DND-41 (cell line): Measurements from ENCODE around the gene NDUFB6.

ENCODE experiments used
- EZH2 ChIP-seq: IDR thresholded peaks from 3 replicates; pipeline ENCODE4 v1.6.1; 2012; ENCODE audit warnings: borderline replicate concordance, low read depth, mild to moderate bottlenecking, moderate library complexity, low read length, inconsistent platforms; ENCODE audit not compliant: severe bottlenecking
- TF ChIP-seq, protein P1 (sequence below): IDR thresholded peaks from 2 replicates; pipeline ENCODE4 v1.5.1; 2012; ENCODE audit warnings: borderline replicate concordance, low read length, moderate library complexity, mild to moderate bottlenecking; ENCODE audit not compliant: poor library complexity, severe bottlenecking; ENCODE audit errors: extremely low read depth

DNA sequence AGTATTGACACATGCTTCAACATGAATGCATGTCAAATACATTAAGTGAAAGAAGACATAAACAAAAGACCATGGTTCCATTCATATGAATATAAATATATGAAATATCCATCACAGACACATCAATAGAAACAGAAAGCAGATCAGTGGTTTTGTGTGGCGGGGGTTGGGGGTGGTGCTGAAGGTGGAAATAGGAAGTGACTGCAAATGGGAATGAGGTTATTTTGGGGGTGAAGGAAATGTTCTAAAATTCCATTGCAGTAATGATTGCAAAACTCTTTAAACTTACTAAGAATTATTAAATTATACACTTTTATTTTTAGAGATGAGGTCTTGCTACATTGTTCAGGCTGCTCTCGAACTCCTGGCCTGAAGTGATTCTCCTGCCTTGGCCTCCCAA, 33.9 kb upstream of the NDUFB6 start:
- TF ChIP-seq, protein P1, sequence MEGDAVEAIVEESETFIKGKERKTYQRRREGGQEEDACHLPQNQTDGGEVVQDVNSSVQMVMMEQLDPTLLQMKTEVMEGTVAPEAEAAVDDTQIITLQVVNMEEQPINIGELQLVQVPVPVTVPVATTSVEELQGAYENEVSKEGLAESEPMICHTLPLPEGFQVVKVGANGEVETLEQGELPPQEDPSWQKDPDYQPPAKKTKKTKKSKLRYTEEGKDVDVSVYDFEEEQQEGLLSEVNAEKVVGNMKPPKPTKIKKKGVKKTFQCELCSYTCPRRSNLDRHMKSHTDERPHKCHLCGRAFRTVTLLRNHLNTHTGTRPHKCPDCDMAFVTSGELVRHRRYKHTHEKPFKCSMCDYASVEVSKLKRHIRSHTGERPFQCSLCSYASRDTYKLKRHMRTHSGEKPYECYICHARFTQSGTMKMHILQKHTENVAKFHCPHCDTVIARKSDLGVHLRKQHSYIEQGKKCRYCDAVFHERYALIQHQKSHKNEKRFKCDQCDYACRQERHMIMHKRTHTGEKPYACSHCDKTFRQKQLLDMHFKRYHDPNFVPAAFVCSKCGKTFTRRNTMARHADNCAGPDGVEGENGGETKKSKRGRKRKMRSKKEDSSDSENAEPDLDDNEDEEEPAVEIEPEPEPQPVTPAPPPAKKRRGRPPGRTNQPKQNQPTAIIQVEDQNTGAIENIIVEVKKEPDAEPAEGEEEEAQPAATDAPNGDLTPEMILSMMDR = no peak
- no peak for TF ChIP-seq EZH2
